HepG2 (cell line): ENCODE results near the gene GDF7. TPM values are rescaled to one million over a fixed set of nuclear protein-coding genes. Genes with fewer than 3 reads are reported as not detected.

Source experiments
- ATAC-seq: fragments of 200-7000 bp; cut with Tn5 transposase; 3 replicates; pipeline ENCODE4 v1.9.1; 2020; ENCODE audit warnings: mild to moderate bottlenecking, moderate library complexity
- BruUV-seq: library from RNA; stranded (reverse); fragments of 400-500 nt; replicated peaks from 2 replicates; lab custom pipeline; 2021; lab: Mats Ljungman, UMichigan
- CTCF ChIA-PET: fragments of 300-600 bp; formaldehyde crosslinking; extraction: SDS; loops from one replicate; lab custom pipeline; 2021; ENCODE audit warnings: low total read pairs, inconsistent platforms, low intra/inter-chr PET ratio; lab: Yijun Ruan, JAX
- POLR2A ChIA-PET: fragments of 350-600 bp; sonication (Branson Sonifier 250); formaldehyde crosslinking; loops from one replicate; lab custom pipeline; 2020; ENCODE audit warnings: antibody characterized with exemption, inconsistent platforms; lab: Yijun Ruan, JAX
- DNase-seq: peaks from one replicate; pipeline ENCODE4 v3.0.0-alpha.2; 2015; ENCODE audit warnings: low spot score
- FAIRE-seq: peaks from 3 replicates; lab custom pipeline; 2011; peaks lifted over from hg19 to GRCh38; lab: Jason Lieb, UNC
- H2AFZ ChIP-seq: one replicate; pipeline ENCODE4 v1.6.1; 2011; ENCODE audit warnings: low read length, inconsistent platforms
- H3K27ac ChIP-seq: fragments of 300-600 bp; 3 replicates; pipeline ENCODE4 v1.8.0; 2011; ENCODE audit warnings: mixed run types, mild to moderate bottlenecking, mixed read lengths, low read length, inconsistent platforms; ENCODE audit not compliant: insufficient read depth; ENCODE audit errors: extremely low read length
- H3K27me3 ChIP-seq, 2 experiments: fragments of 200-600 bp in 1 of 2; 2 replicates in 1 of 2; 3 replicates in 1 of 2; pipeline versions ENCODE4 v1.6.0 to v1.8.0; 2011; ENCODE audit warnings: low read length in 2 of 2, mild to moderate bottlenecking in 2 of 2, moderate library complexity in 2 of 2, inconsistent platforms in 1 of 2; ENCODE audit not compliant: insufficient read depth in 2 of 2, control insufficient read depth in 1 of 2
- H3K36me3 ChIP-seq, 2 experiments: fragments of 200-600 bp in 1 of 2; replicated peaks in 1 of 2; 2 replicates in 1 of 2; 3 replicates in 1 of 2; pipeline versions ENCODE4 v1.5.1 to v1.8.0; 2011; ENCODE audit warnings: low read length in 2 of 2, inconsistent platforms in 1 of 2; ENCODE audit not compliant: insufficient read depth in 2 of 2, control insufficient read depth in 1 of 2
- H3K4me1 ChIP-seq: 2 replicates; pipeline ENCODE4 v1.5.1; 2012; ENCODE audit warnings: low read length, inconsistent platforms; ENCODE audit not compliant: insufficient read depth
- H3K4me2 ChIP-seq: 2 replicates; pipeline ENCODE4 v1.6.0; 2011; ENCODE audit warnings: low read depth, low read length, inconsistent platforms
- H3K4me3 ChIP-seq, 3 experiments: fragments of 200-600 bp in 1 of 3; sonication (generic), shearing (Covaris generic) in 1 of 3; replicated peaks in 1 of 3; 2 replicates each; pipeline ENCODE4 v1.5.1; 2011 to 2016; ENCODE audit warnings: low read length in 3 of 3, inconsistent platforms in 2 of 3, low read depth in 2 of 3, mild to moderate bottlenecking in 2 of 3, control low read depth in 1 of 3, mixed read lengths in 1 of 3; ENCODE audit not compliant: insufficient read depth in 1 of 3
- H3K79me2 ChIP-seq: one replicate; pipeline ENCODE4 v1.6.1; 2011; ENCODE audit warnings: low read length, inconsistent platforms; ENCODE audit not compliant: insufficient read depth
- H3K9ac ChIP-seq: 2 replicates; pipeline ENCODE4 v1.6.0; 2011; ENCODE audit warnings: mild to moderate bottlenecking, low read depth, low read length, inconsistent platforms; ENCODE audit not compliant: insufficient read depth
- H3K9me3 ChIP-seq: 2 replicates; pipeline ENCODE4 v1.5.1; 2012; ENCODE audit warnings: mild to moderate bottlenecking, low read length
- H4K20me1 ChIP-seq: 2 replicates; pipeline ENCODE4 v1.6.0; 2011; ENCODE audit warnings: inconsistent platforms, mild to moderate bottlenecking, low read length, moderate library complexity; ENCODE audit not compliant: insufficient read depth
- AGO2 ChIP-seq: fragments of 200-400 bp; formaldehyde crosslinking; optimal IDR thresholded peaks from 2 replicates; pipeline ENCODE3; 2017; ENCODE audit warnings: mild to moderate bottlenecking, low read depth, low read length, moderate library complexity
- ATRX ChIP-seq: sonication (generic); formaldehyde crosslinking; IDR thresholded peaks from 2 replicates; pipeline ENCODE4 v1.4.0; 2020; ENCODE audit warnings: missing genetic modification reagents, borderline replicate concordance
- DMAP1 ChIP-seq: IDR thresholded peaks from 2 replicates; pipeline ENCODE4 v1.6.1; 2016
- GTF2F1 ChIP-seq: fragments of 150-350 bp; IDR thresholded peaks from 2 replicates; pipeline ENCODE4 v1.6.1; 2014; ENCODE audit warnings: low read length
- KLF6 ChIP-seq: IDR thresholded peaks from 2 replicates; pipeline ENCODE4 v1.8.0; 2016; ENCODE audit warnings: missing biosample characterization, missing genetic modification reagents
- KMT2A ChIP-seq: sonication (generic); formaldehyde crosslinking; IDR thresholded peaks from 2 replicates; pipeline ENCODE4 v1.4.0; 2020; ENCODE audit warnings: missing genetic modification reagents
- KMT2B ChIP-seq: IDR thresholded peaks from 2 replicates; pipeline ENCODE4 v1.6.1; 2016; ENCODE audit warnings: missing genetic modification reagents, missing compliant biosample characterization
- MYC ChIP-seq: sonication (generic); formaldehyde crosslinking; IDR thresholded peaks from 2 replicates; pipeline ENCODE4 v1.9.0; 2021; ENCODE audit warnings: missing genetic modification reagents, borderline replicate concordance
- NFYB ChIP-seq: sonication (generic); formaldehyde crosslinking; IDR thresholded peaks from 2 replicates; pipeline ENCODE4 v1.4.0; 2020; ENCODE audit warnings: missing genetic modification reagents
- NR0B2 ChIP-seq: sonication (generic); formaldehyde crosslinking; IDR thresholded peaks from 2 replicates; pipeline ENCODE4 v1.4.0; 2020; ENCODE audit warnings: mild to moderate bottlenecking, missing genetic modification reagents
- RXRA ChIP-seq: sonication (generic); formaldehyde crosslinking; IDR thresholded peaks from 2 replicates; pipeline ENCODE4 v1.5.1; 2020; ENCODE audit warnings: missing genetic modification reagents
- SP4 ChIP-seq: sonication (generic); formaldehyde crosslinking; IDR thresholded peaks from 2 replicates; pipeline ENCODE4 v1.8.1; 2023; ENCODE audit warnings: mild to moderate bottlenecking, missing genetic modification reagents
- U2AF1 ChIP-seq: fragments of 200-400 bp; formaldehyde crosslinking; optimal IDR thresholded peaks from 2 replicates; pipeline ENCODE3; 2017; ENCODE audit warnings: mild to moderate bottlenecking, low read depth, low read length
- U2AF2 ChIP-seq: fragments of 200-400 bp; formaldehyde crosslinking; IDR thresholded peaks from 2 replicates; pipeline ENCODE4 v1.6.1; 2017; ENCODE audit warnings: low read depth, mild to moderate bottlenecking, low read length
- ZFP36L1 ChIP-seq: sonication (generic); formaldehyde crosslinking; IDR thresholded peaks from 2 replicates; pipeline ENCODE4 v1.8.0; 2022; ENCODE audit warnings: mild to moderate bottlenecking, missing genetic modification reagents, moderate library complexity
- ZMYM2 ChIP-seq: sonication (generic); formaldehyde crosslinking; IDR thresholded peaks from 2 replicates; pipeline ENCODE4 v1.8.0; 2022; ENCODE audit warnings: mild to moderate bottlenecking, missing genetic modification reagents
- ZNF543 ChIP-seq: sonication (generic); formaldehyde crosslinking; IDR thresholded peaks from 2 replicates; pipeline ENCODE4 v1.4.0; 2020; ENCODE audit warnings: mild to moderate bottlenecking, missing genetic modification reagents
- ZNF569 ChIP-seq: sonication (generic); formaldehyde crosslinking; IDR thresholded peaks from 2 replicates; pipeline ENCODE4 v1.5.0; 2020; ENCODE audit warnings: mild to moderate bottlenecking, missing genetic modification reagents, moderate library complexity, borderline replicate concordance
- ZNF598 ChIP-seq: sonication (generic); formaldehyde crosslinking; IDR thresholded peaks from 2 replicates; pipeline ENCODE4 v1.5.1; 2020; ENCODE audit warnings: mild to moderate bottlenecking, missing genetic modification reagents, borderline replicate concordance
- WGBS: methylation state at CpG from one replicate; pipeline ENCODE4 v1.1.6; 2017; ENCODE audit warnings: low lambda C conversion rate; 5-methylcytosine and 5-hydroxymethylcytosine counted together
- in situ Hi-C: cut with HindIII; loops from 2 replicates; pipeline ENCODE4 v1.10.0; 2017; ENCODE audit warnings: low pct_unique_long_range_greater_than_20kb; ENCODE audit not compliant: extremely low pct_ligation_motif_present
- intact Hi-C: fragments of 100-400 bp; cut with micrococcal nuclease; formaldehyde crosslinking; loops from one replicate; pipeline ENCODE4 v1.10.0; 2022; ENCODE audit not compliant: unreplicated experiment
- polyA plus RNA-seq, 8 experiments: library from polyadenylated mRNA; depleted of rRNA in 3 of 8; stranded (reverse) in 7 of 8; unstranded in 1 of 8; fragments of >200 nt; fragmentation: Illumina TruSeq in 4 of 8; extraction: Trizol in 4 of 8; gene quantifications; 2 replicates each; pipeline versions ENCODE4 v1.2.1 to v1.2.3, GENCODE V29; 2011 to 2016; ENCODE audit warnings: low read depth in 4 of 8, missing spikeins in 1 of 8, mixed read lengths in 1 of 8; ENCODE audit not compliant: insufficient read depth in 1 of 8
- total RNA-seq, 5 experiments: library from RNA; depleted of rRNA; stranded (reverse); fragments of >200 nt; fragmentation: Illumina TruSeq; extraction: Trizol; gene quantifications; 2 replicates each; pipeline ENCODE4 v1.2.3, GENCODE V29; 2016; ENCODE audit warnings: low read depth in 1 of 5

Gene GDF7
- total and polyA plus RNA-seq, 2 of the 13 experiments (the other 11 are each of a cell fraction or from before 2014, with no cell fraction given): 1.6 to 15.0 TPM

- H3K27me3 ChIP-seq: peaks cover 23 to 69% of the 10 kb centered on the region in 2 experiments; a peak in 4 of 5 replicates
- H3K36me3 ChIP-seq: no peaks in the 10 kb centered on the region
- H3K4me1 ChIP-seq: peaks cover 37% of the 10 kb centered on the region
- ChIA-PET POLR2A (interaction anchor here (1.2 to 8.5 kb wide), 3 partner anchors 9 to 338 kb away, joined by 4 to 216 read pairs (median 23); partner anchors contain the start of gene HS1BP3), CTCF (interaction anchor here (1.0 to 3.2 kb wide), 5 partner anchors 16 to 302 kb away, joined by 3 to 61 read pairs (median 8); no protein-coding TSS in a partner anchor)
- no peak for FAIRE-seq
- H3K79me2 ChIP-seq: no peaks in the 10 kb centered on the region
- no peak overlapping the region for H3K4me3 ChIP-seq
- 24% methylated on average over 4 of the region's 8 CpGs for WGBS
- intact Hi-C loops (loop anchor here (1.0 to 10.0 kb wide), 4 partner anchors 16 to 654 kb away; no protein-coding TSS in a partner anchor), in situ Hi-C loops (loop anchor here (10.0 to 25.0 kb wide), 2 partner anchors 302 to 504 kb away; no protein-coding TSS in a partner anchor)
- no peak for ATAC-seq
- no peaks in the 10 kb centered on the region for H4K20me1 ChIP-seq
- H2AFZ ChIP-seq: no peak overlapping the region
- no TSS peak for BruUV-seq
- no peaks in the 10 kb centered on the region for H3K9me3 ChIP-seq
- DNase-seq: no peak
- no peak overlapping the region for H3K27ac ChIP-seq
- H3K9ac ChIP-seq: no peak overlapping the region
- TF ChIP-seq U2AF2: no peak
- no peak for TF ChIP-seq MYC (CRISPR knock-in tag)
- TF ChIP-seq U2AF1: no peak
- no peak for TF ChIP-seq ZFP36L1 (CRISPR knock-in tag)
- TF ChIP-seq ZNF569: no peak
- TF ChIP-seq ZMYM2: no peak
- TF ChIP-seq SP4 (CRISPR knock-in tag): no peak
- TF ChIP-seq ZNF543 (CRISPR knock-in tag): no peak
- no peak for TF ChIP-seq KLF6 (CRISPR knock-in tag)
- TF ChIP-seq GTF2F1: no peak
- no peak for TF ChIP-seq DMAP1 (CRISPR knock-in tag)
- no peak for TF ChIP-seq ATRX (CRISPR knock-in tag)
- no peak for TF ChIP-seq NFYB (CRISPR knock-in tag)
- no peak for TF ChIP-seq KMT2B (CRISPR knock-in tag)
- no peak for TF ChIP-seq KMT2A (CRISPR knock-in tag)
- no peak for TF ChIP-seq NR0B2
- TF ChIP-seq AGO2: no peak
- no peak for TF ChIP-seq RXRA (CRISPR knock-in tag)
- no peak for TF ChIP-seq ZNF598
- H3K4me2 ChIP-seq: no peak overlapping the region
Observed at GRCh38 chr2:20660506-20661420, 6.2 kb upstream of the GDF7 start.
